ENCODE results near the gene DLEC1. TPM values are rescaled to one million over a fixed set of nuclear protein-coding genes. Genes with fewer than 3 reads are reported as not detected.

Gene DLEC1
- total and polyA plus RNA-seq, 9 of the 15 experiments (the other 6 are each of a cell fraction or from before 2014, with no cell fraction given), result 0.07 to 0.08 TPM; not detected in 7

DNA sequence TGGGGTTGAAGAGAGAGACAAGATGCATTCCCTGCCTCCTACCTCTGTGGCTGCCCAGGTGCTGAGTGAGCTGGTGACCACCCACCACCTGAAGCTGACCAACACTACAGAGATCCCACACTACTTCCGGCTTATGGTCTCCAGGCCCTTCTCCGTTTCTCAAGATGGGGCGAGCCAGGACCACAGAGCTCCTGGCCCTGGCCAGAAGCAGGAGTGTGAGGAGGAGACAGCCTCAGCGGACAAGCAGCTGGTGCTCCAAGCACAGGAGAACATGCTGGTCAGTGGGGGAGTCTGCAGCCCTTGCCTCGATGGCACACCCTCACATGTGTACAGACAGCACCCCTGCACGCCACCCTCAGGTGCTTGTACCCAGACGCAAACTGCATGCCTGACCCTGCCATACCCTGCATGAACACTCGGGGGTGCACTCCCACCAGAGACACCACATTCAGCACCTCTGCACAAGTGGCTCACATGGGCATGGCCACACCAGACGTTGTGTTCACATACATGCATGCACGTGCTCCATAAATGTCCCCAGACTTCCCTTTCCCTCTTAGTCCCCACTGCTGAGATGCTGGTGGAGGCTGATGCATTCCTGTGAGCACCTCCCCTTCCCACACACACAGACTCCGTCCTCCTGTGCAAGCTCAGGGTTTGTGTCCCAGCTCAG, 78.9 kb downstream of the DLEC1 start (continued):
- TF ChIP-seq BRCA1 (IDR thresholded peaks at IDR 0.05) (no peak), BRCA1 (CRISPR knock-in tag; IDR thresholded peaks at IDR 0.05) (no peak), TBL1XR1 (IDR thresholded peaks at IDR 0.05; ENCODE audit: low read length in 2 of 2) (no peak), KAT2B (IDR thresholded peaks at IDR 0.05; ENCODE audit: low read depth, low read length) (no peak), CXXC5 (CRISPR knock-in tag; IDR thresholded peaks at IDR 0.05) (peak; percentile 39; the same call in 1 of the 2 replicates), TCF3 (CRISPR knock-in tag; IDR thresholded peaks at IDR 0.05) (no peak), RCOR1 (IDR thresholded peaks at IDR 0.05; ENCODE audit: borderline replicate concordance in 1 of 2, low read depth in 2 of 2, low read length in 2 of 2) (0 out of 4 replicates have a peak, but pooled peaks of 1 of the 2 experiments have one; percentile 37), TEAD4 (IDR thresholded peaks at IDR 0.05; ENCODE audit: low read length) (peak; percentile 31; the same call in 1 of the 2 replicates), TEAD4 (CRISPR knock-in tag; IDR thresholded peaks at IDR 0.05; ENCODE audit: borderline replicate concordance) (no peak), RBM15 (IDR thresholded peaks at IDR 0.05; ENCODE audit: insufficient read depth, low read length) (no peak)
- TF ChIP-seq, protein P1, sequence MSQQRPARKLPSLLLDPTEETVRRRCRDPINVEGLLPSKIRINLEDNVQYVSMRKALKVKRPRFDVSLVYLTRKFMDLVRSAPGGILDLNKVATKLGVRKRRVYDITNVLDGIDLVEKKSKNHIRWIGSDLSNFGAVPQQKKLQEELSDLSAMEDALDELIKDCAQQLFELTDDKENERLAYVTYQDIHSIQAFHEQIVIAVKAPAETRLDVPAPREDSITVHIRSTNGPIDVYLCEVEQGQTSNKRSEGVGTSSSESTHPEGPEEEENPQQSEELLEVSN (IDR thresholded peaks at IDR 0.05; ENCODE audit: borderline replicate concordance in 1 of 2, extremely low read depth in 1 of 2, insufficient read depth in 1 of 2, insufficient read length in 1 of 2, low read depth in 1 of 2, low read length in 1 of 2, poor library complexity in 1 of 2, severe bottlenecking in 1 of 2), result peak in 1 of 2 experiments; percentile 39
